Retina (tissue), 1 donor: Measurements from ENCODE around the gene CRK.

Experiments used
- DNase-seq: peaks from one replicate; pipeline ENCODE4 v3.0.0-alpha.2; 2016

The CRK gene

DNA sequence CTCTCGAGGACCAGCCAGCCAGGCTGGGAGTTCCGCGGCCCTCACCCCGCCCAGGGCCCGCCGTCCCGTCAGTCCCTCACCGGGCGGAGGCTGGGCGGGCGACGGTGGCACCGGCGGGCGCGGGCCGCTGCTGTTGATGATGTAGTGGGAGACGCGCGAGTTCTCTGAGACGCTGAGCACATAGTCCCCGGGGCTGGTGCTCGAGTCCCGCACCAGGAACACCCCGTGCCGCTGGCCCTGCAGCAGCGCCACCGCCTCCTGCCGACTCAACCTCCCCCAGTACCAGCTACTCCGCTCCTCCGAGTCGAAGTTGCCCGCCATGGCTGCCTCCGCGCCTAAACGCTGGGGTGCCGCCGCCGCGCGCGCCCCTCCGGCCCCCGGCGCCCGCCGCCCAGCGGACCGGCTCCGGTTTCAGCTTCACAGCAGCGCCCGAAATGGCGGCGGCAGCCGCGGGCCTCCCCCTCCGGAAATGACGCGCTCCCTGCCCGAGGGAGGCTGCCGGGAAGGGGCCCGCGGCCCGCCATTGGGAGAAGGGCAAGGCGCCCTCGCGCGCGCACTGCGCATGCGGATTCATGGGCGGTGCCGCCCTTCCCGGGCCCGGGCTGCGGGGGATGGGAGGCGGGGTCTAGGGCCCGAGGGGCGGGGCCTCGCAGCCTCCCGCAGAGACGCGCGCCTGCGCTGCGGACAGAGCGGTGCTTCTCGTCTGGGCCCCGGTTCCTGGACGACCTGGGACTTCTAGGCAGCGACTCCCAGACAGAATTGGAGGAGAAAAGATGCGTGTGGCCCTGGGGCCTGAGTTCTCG, at the start of gene CRK:
CRK (minus strand) TSS at position 436 of the 803 bp plus-strand sequence; CDS start at position 321, 115 bp downstream.
- peak; percentile 94 for DNase-seq

DNA sequence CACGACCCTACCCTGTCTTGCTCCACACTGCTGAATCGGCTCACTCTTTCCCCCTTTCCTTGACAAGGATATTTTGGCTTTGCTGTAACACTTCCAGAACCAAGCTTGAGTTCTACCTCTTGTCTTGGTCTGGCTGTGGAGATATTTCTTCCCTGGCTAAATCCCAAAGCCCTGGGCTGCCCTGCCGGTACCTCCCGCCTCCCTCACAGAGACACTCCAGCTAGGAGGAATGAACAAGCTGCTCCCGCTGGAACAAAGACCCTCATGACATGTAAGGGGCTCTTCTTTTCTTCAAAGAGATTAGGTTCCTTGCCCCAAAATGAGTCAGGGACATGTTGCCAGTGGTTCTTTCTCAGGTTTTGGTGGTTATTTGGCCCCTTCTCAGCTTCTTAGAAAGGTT, 49.6 kb upstream of the CRK start:
- DNase-seq: no peak

DNA sequence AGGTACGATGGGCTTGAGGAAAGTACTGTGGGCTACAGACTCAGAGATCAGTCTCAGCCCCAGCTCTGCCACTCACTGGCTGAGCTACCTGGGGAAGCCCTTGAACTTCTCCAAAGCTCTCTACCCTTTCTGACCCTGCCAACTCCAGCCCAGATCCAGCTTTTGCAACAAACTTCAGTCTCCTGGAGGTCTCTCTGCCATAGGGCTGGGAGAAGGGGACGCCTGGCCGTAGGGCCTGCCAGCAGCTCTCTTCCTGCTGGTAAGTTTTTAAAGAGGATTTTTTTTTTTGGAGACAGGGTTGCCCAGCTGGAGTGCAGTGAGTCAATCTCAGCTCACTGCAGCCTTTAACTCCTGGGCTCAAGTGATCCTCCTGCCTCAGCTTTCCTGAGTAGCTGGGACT, 48.8 kb upstream of the CRK start:
- no peak for DNase-seq

DNA sequence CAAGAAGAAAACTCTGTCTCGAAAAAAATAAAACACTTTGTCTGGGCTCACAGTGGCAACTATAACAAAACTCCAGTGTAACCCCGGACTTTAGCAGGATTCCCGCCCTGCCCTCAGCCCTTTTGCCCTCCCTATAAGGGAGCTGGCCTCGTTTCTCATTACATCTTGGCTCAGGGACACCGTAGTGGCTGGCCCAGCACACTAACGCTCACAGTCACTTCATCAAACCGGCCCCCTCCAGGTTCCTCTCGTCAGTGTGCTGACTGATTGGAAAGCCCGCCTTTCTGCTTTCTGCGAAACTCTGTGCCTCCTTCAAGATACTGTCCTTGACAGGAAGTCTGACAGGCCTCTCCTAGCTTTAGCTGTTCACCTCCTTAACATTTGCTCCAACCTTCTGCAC, 47.7 kb upstream of the CRK start:
- no peak for DNase-seq

DNA sequence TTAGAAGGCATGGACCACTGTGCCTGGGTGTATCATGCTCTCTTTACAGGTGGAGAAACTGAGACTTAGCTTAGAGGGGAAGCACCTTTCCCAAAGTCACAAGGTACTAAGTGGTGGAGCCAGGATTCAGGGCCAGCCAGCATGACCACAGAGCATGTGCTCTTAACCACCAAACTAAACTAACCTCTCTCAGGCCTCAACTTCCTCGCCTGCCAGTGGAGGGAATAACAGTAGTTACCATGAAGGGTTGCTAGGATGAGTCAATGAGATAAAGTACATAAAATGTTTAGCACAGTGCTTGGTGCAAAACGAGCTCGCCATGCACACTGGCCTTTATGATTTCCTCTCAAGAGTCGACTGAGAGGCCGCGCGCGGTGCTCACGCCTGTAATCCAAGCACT, 42.8 kb upstream of the CRK start:
- DNase-seq: no peak

DNA sequence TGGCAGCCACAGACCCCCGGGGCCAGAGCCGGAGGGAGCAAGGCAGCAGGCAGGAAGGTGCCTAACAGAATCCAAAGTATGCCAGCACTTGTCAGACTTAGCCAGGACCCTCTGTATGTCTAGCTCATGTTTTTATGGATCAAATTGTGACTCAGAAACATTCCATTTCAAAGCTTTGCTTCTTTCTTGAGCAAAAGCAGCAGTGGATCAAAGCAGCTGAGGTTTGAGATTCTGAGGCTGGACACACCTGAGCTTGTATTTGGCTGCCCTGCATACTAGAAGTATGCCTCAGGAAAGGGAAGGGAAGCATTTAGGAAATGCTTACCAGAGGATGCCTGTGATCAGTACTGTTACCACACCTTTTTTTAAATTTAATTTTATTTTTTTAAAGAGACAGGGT, 42.2 kb upstream of the CRK start:
- DNase-seq: no peak

DNA sequence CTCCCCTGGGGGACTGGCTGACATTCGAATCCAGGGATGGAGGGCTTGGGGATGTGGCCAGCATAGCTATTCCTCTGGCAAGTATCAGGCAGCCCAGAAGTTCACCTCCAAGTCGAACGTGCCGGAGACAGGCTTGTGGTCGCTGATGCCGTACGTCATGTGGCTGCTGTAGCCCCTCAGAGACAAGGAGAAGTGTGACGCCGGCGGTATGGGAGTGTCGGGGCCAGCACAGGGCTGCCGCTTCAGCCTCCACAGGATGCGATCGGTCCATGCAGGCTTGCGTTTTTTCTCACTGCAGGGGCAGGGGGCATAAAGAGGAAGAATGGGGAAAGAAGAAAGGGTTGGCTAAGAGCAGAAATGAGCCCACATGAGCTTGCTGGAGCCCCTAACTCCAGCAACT, 41.8 kb upstream of the CRK start:
- no peak for DNase-seq

DNA sequence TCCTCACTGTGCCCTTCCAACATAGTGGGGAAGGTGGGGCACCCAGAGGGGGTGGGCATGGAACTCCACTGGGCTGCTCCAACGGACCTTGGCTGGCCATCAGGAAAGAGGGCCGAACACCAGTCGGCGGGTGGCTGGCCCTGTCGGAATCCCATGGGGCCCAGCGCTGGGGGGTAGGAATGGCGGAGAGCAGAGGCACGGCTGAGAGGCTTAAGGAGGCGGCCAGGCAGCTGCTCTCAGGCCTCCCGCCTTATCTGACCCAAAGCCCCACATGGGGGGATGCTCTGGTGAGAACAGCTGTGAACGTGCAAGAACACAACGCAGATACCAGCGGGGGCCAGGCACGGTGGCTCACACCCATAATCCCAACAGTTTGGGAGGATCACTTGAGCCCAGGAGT, 40.8 kb upstream of the CRK start:
- DNase-seq: no peak

DNA sequence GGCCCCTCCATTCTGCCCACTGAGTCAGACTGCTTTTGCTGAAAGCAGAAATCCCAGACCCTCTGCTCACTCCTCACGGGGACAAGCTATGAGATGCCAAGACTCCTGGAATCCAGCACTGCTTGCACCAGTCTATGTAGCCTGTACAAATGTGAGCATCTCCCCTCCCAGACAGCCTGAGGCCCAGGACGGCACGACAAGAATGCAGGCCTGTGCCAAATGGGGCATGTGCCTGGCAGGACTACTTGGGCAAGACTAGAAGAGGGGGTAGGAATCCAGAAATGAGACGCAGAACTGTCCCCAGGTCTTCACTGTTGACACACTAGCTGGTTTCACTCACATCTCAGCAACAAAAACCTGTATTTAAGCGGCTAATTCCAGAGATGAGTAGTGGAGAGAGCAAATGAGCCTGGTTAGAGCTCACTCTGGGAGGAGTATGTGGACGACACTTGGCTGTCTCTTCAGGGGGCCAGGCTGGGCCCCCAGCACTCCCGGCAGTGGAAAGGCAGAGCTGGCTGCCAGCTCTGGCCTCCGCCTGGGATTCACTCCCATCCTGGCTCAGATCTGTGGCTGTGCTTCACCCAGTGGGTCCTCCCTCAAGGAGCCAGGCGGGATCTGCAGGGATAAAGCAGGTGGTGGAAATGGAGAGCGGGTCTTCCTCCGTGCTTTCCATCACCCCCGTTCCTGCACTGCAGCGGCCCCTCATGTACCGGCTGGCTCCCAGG, 39.4 kb upstream of the CRK start:
- no peak for DNase-seq

DNA sequence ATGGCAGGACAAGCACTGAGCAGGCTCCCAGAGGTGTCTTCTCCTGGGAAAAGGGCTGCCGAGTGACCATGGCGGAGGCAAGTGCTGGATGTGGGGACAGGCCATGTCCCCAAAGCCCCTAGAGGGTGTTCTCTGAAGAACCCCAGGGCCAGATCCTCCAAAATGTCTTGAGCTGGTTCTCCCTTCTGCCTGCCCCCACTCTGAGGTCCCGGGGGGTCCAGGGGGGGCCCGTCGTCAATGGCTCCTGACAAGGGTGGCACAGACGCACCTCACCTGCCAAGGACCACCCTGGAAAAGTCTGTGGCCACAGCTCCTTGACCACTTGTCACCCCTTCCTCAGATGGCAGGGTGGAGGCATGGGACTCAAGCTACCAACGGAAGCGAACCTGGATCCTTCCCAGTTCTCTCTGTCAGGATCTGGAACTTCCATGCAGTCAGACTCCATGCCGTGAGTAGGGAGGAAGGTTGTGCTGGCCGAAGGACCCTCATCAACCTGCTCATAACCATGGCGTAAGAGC, 38.8 kb upstream of the CRK start:
- DNase-seq: no peak

DNA sequence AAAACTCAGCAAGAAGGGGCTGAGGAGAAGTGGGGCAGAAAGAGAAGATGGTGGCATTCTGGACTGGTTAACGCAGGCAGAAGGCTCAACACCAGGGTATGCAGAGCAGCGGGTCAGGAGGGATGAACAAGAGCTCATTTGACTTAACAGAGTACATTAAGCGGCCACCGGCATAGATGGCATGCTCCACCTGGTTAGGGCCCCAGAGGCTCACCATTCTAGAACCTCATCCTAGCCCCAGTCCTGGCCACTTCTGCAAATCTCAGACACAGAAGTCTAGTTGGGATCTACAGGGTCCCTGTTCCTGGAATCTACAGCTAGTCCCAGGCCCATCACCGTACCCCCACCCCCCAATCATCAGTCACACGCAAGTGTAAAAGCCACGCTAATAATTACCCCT, 38.2 kb upstream of the CRK start:
- no peak for DNase-seq

DNA sequence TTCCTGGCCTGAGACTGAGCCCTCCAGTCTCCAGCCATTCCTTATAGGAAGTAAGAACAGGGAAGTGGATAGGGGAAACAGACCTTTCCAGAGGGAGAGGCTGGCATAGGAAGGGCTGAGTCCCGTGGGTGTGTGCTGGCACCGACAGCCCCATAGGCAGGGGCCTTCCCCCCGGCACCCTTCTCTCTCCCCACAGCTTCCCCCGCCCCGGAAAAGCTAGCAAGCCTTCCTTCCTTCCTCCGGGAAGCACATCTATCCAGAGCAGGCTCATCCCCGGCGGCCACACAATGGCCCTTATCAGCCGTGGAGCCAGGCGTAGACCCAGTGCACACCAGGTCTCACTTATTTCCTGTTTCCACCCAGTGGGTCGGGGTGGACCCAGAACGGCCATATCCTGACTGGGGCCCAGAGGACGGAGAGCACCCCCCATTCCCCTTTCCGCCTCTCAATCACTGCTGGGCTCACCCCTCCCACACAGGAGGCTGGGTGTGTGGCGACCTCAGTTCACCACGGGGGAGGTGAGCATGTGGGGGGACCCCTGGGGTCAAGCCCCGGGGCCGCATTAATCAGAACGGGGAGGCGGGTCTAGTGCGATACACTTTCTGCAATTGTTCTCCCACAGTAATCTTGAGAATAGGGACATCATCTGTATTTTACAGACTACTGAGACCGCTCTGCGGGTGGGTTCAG, 37.4 kb upstream of the CRK start:
- DNase-seq: no peak

DNA sequence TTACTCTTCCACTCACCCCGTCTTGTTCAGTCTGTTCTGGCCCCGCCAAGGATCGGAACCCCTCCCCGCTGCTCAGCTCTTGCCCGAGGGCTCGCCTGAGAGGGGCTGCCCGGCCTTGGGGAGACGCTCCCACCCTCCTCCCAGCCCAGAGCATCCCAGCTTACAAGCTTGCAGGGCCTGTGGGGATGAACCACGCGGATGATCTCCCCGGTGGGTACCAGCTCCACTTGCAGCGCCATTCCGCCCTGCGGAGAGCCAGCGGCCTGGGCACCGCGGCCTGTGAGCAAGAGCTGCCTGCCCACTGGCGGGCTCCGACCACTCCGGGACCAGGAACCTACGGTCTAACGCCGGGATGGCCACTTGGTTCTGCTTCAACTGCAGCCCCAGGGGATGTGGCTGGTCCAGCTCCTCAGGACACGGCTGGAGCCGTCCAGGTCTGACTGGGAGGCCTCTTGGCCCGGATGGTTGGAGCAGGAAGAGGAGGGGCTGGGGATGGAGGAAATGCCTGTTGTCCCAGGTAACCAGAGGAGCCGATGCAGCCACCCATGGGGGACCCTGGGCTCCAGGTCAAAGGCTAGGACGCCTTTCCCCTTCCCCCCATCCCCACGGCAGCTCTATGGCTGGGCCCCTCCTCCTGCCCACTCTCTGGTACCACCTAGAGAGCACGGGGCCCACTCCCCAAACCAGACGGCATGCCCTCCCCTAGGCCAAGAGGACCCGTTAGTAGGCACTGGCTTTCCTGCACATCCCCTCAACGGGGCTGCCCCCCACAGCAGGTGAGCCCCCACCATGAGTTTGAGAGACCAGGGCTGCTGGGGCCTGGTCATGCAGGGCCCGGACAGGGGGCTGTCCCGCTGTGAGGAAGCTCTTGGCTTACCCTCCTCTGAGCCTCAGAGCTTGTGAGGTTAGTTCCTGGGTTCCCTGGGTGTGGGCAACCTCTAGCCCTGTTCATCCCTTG, 36.5 kb upstream of the CRK start, which contains the start of gene MYO1C:
MYO1C (minus strand) TSS at position 438 of the 958 bp plus-strand sequence; CDS start at position 239, 199 bp downstream.
- no peak for DNase-seq

DNA sequence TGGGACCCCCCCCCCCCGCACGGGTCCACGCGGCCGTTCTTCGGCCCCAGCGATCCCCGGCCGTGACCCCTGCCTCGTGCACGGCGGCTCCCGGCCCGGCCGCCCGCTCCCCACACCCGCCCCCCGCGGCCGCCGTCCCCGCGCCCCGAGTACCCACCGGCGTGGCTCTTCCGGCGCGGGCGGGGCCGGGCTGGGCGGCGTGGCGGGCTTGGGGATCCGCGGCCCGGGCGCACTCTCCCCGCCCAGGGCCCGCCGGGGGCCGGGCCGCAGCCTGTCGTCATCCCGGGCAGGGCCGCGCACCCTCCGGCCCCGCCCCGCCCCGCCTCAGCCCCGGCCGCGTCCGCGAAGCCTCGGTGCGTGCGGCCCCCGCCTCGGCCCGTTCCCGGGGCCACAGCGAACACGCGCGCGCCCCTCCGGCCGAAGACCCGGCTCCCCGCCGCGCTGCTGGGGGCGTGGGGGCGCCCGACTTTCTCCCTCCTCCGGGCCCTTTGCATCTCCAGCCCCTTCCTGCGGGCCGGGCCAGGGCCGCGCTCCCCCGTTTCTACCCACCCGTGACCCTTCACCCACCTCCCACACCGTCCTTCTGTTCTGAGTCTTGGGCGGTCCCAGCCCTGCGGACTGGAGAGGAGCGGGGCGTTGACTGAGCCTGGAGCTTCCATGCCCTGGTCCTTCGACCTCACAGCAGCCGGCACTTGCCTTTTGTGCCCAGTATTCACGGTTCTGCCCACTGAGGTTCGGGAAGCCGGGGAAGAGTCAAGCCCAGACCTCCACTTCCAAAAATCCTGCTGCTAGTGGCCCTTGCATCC, 35.6 kb upstream of the CRK start:
- DNase-seq: peak; percentile 55

DNA sequence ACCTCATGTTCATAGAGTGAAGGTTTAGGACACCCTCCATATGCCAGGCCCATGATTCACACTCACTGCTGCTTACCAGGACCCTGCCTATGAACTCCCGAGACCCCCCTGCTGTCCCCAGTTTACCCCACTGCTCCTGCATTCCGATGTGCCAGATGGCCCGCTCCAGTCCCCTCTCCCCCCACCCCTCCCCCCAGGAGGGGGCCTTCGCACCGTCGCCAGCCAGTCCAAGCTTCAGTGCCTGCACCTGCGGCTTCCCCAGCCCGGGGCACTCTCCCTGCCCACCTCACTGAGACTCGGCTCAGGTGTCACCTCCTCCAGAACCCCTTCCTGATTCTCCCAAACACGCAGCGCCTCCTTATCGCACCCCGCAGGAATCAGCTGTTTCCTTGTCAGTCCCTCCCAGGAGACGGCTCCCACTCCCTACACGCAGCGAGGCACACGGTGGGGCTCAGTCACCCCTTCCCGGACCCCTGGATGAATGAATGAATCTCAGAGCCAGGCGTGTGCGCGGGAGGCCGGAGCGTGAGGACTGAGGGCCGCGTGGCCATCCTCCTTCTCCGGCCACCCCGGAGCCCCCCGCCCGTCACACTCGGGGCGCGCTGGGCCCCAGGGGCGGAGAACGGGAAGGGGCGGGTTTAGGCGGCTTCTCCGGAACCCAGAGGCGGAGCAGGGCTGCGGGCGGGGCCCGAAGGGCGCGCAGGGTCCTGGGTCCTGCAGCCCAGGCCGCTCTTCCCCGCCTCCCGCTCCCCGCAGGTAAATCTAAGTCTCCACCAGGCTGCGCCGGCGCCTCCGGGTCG, 34.8 kb upstream of the CRK start:
- peak; percentile 64 for DNase-seq

DNA sequence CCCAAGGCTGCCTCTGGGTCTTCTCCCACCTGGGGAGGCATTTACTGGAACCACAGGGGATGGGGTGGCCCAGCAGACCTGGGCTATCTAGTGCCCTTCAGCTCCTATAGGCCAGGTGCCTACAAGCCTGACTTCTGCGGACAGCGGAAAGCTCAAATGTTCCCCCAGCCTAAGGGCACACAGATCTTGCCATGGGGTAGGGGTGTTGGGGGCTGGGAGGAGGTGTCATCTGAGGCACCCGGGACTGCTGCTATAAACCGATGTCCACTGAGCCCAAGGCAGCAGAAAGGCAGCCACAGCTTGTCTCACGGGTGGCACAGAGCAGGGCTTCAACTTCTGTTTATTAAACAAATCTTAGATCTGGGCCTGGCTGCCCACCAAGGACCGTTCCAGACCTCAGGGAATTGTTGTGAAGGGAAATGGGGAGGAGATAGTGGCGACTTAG, 32.8 kb upstream of the CRK start:
- DNase-seq: no peak

DNA sequence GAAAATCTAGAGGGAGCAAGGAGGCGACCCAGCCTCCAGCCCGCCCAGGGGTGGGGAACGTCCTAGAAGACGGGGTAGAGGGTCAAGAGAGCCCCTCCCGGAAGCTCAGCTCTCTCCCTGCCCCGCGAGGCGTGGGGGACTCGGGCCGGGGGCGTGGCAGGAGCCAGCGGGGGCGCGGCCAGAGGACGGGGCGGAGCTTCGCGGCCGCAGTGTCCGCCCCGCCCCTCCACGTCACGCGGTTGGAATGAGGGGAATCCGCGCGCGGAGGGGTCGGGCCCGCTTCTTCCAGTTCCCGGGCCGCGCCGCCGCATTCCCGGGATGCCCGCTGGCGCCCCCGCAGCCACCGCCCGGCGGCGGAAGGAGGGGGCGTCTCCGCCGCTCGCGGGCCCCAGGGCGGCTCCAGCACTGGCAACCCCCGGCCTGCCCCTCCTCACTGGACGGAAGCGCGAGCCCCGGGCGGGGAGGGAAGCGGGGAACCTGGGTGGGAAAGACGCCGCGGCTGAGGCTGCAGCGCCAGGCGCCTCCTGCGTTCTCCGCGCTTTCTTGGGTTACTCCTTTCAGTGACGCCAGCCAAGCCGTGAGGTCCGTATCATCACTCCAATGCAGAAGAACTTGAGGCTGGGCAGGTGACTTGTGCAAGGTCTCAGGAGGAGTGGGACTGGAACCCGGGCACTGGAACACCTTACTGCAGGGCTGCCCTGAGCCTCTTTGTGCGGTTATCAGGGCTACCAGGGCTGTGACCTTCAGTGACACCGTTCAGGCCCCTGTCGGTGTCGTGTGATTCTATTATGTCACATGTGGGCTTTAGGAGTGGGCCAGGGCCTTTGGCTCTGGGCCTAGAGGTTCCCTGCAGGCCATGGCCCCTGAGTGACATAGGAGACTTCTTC, 32.1 kb upstream of the CRK start:
- peak; percentile 84 for DNase-seq

DNA sequence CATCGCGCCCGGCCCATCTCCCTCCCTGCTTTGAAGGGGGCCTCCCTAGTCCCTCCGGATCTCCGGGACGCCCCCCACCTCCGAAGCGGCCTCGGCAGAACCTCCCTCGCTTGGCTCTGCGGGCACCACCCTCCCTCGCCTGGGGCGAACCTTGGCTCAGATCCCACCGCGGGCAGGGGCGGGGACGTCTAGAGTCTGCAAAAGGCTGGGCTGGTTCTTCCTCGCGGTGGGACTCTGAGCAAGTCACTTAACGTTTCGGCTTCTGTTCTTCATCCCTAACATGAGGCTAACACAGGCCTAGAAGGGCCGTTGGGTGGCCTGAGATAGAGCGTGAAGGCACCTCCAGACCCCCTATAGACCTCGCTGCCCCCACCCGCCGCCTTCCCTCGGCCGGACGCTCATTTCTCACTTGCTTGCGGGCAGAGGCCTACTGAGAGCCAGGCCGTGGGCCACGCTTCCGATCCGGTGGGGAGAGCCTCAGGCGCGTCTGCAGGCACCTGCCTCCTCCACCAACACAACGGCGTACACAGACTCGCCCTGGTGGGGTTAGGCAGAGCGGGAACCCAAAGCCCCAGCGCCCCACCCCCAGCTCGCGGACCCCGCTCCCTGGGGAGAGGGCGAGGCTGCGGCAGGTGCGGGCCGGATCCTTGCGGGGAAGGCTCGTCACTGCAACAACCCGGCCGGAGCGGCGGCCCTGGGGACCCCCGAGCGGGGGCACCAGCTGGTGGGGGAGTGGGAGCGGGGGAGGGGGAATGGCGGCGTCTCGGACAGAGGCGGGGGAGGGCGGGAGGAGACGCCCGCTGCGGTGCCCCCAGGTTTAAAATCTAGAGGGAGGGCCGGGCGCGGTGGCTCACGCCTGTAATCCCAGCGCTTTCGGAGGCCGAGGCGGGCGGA, 31.0 kb upstream of the CRK start:
- peak; percentile 64 for DNase-seq
